H9 (cell line): ENCODE data around the gene CEP128. TPM values are rescaled to one million over a fixed set of nuclear protein-coding genes. Genes with fewer than 3 reads are reported as not detected.

Experiments used
- DNase-seq: peaks from one replicate; pipeline ENCODE4 v3.0.0-alpha.2; 2017
- H2AFZ ChIP-seq: one replicate; pipeline ENCODE4 v1.6.1; 2013; ENCODE audit warnings: mild to moderate bottlenecking, low read length, control low read depth, moderate library complexity
- H2AK5ac ChIP-seq: 2 replicates; pipeline ENCODE4 v1.6.1; 2013; ENCODE audit warnings: low read length, control low read depth, mixed read lengths; ENCODE audit not compliant: insufficient read length
- H2BK120ac ChIP-seq: one replicate; pipeline ENCODE4 v1.6.1; 2013; ENCODE audit warnings: low read depth, mild to moderate bottlenecking, low read length, control low read depth, inconsistent platforms; ENCODE audit not compliant: poor library complexity, severe bottlenecking
- H2BK12ac ChIP-seq: 2 replicates; pipeline ENCODE4 v1.6.1; 2013; ENCODE audit warnings: low read length, control low read depth, mixed read lengths, low read depth; ENCODE audit not compliant: insufficient read length
- H2BK15ac ChIP-seq: 2 replicates; pipeline ENCODE4 v1.6.1; 2013; ENCODE audit warnings: low read depth, low read length, control low read depth
- H2BK20ac ChIP-seq: one replicate; pipeline ENCODE4 v1.6.1; 2013; ENCODE audit warnings: low read depth, mild to moderate bottlenecking, low read length, control low read depth, inconsistent platforms; ENCODE audit not compliant: poor library complexity, severe bottlenecking
- H2BK5ac ChIP-seq: 2 replicates; pipeline ENCODE4 v1.6.1; 2013; ENCODE audit warnings: low read length, control low read depth, mixed read lengths; ENCODE audit not compliant: insufficient read length
- H3K14ac ChIP-seq: 2 replicates; pipeline ENCODE4 v1.6.1; 2013; ENCODE audit warnings: low read length, control low read depth; ENCODE audit not compliant: insufficient read depth
- H3K18ac ChIP-seq: 2 replicates; pipeline ENCODE4 v1.6.1; 2013; ENCODE audit warnings: low read depth, mild to moderate bottlenecking, mixed read lengths, low read length, control low read depth; ENCODE audit not compliant: insufficient read length
- H3K23ac ChIP-seq: 2 replicates; pipeline ENCODE4 v1.6.1; 2013; ENCODE audit warnings: low read length, control low read depth, mixed read lengths, low read depth; ENCODE audit not compliant: insufficient read length
- H3K23me2 ChIP-seq: 2 replicates; pipeline ENCODE4 v1.6.1; 2013; ENCODE audit warnings: low read depth, mild to moderate bottlenecking, mixed read lengths, low read length, control low read depth; ENCODE audit not compliant: insufficient read length, poor library complexity, severe bottlenecking
- H3K27ac ChIP-seq: 2 replicates; pipeline ENCODE4 v1.5.1; 2013; ENCODE audit warnings: low read length, control low read depth, mixed read lengths, low read depth; ENCODE audit not compliant: insufficient read length
- H3K27me3 ChIP-seq: 2 replicates; pipeline ENCODE4 v1.6.1; 2013; ENCODE audit warnings: low read length, control low read depth, inconsistent platforms; ENCODE audit not compliant: insufficient read depth
- H3K4ac ChIP-seq: 2 replicates; pipeline ENCODE4 v1.6.1; 2013; ENCODE audit warnings: low read depth, mild to moderate bottlenecking, control low read depth, inconsistent platforms, low read length, moderate library complexity
- H3K4me1 ChIP-seq: 2 replicates; pipeline ENCODE4 v1.6.1; 2013; ENCODE audit warnings: low read length, control low read depth, inconsistent platforms; ENCODE audit not compliant: insufficient read depth
- H3K4me2 ChIP-seq: 2 replicates; pipeline ENCODE4 v1.6.1; 2013; ENCODE audit warnings: low read length, control low read depth, mixed read lengths; ENCODE audit not compliant: insufficient read length, insufficient read depth
- H3K56ac ChIP-seq: 2 replicates; pipeline ENCODE4 v1.6.1; 2013; ENCODE audit warnings: low read depth, mild to moderate bottlenecking, mixed read lengths, low read length, control low read depth; ENCODE audit not compliant: insufficient read length
- H3K79me1 ChIP-seq: 2 replicates; pipeline ENCODE4 v1.6.1; 2013; ENCODE audit warnings: low read depth, mild to moderate bottlenecking, moderate library complexity, low read length, control low read depth, inconsistent platforms; ENCODE audit not compliant: insufficient read depth, poor library complexity, severe bottlenecking
- H3K79me2 ChIP-seq: 2 replicates; pipeline ENCODE4 v1.6.1; 2013; ENCODE audit warnings: low read length, control low read depth, inconsistent platforms; ENCODE audit not compliant: insufficient read depth
- H3K9ac ChIP-seq: 2 replicates; pipeline ENCODE4 v1.6.1; 2013; ENCODE audit warnings: low read length, control low read depth, mixed read lengths; ENCODE audit not compliant: insufficient read length; ENCODE audit errors: extremely low read depth
- H3K9me3 ChIP-seq: one replicate; pipeline ENCODE4 v1.6.1; 2013; ENCODE audit warnings: low read depth, low read length, inconsistent platforms; ENCODE audit not compliant: control insufficient read depth
- H3T11ph ChIP-seq: one replicate; pipeline ENCODE4 v1.6.1; 2013; ENCODE audit warnings: mild to moderate bottlenecking, low read length, control low read depth, inconsistent platforms
- H4K20me1 ChIP-seq: one replicate; pipeline ENCODE4 v1.6.1; 2013; ENCODE audit not compliant: control insufficient read depth, insufficient read length, insufficient read depth
- H4K5ac ChIP-seq: 2 replicates; pipeline ENCODE4 v1.6.1; 2013; ENCODE audit warnings: low read depth, mild to moderate bottlenecking, mixed read lengths, low read length, control low read depth; ENCODE audit not compliant: insufficient read length
- H4K8ac ChIP-seq: replicated peaks from 2 replicates; pipeline ENCODE4 v1.6.1; 2013; ENCODE audit warnings: low read length, control low read depth, mixed read lengths, low read depth; ENCODE audit not compliant: insufficient read length
- H4K91ac ChIP-seq: 2 replicates; pipeline ENCODE4 v1.6.1; 2013; ENCODE audit warnings: low read depth, mild to moderate bottlenecking, moderate library complexity, mixed read lengths, low read length, control low read depth; ENCODE audit not compliant: insufficient read length
- H3K27ac Mint-ChIP-seq, 3 experiments: 2 replicates in 2 of 3; 3 replicates in 1 of 3; pipeline ENCODE4 v1.8.0; 2020 to 2021; ENCODE audit warnings: mixed read lengths in 3 of 3, mild to moderate bottlenecking in 1 of 3, moderate library complexity in 1 of 3
- H3K27me3 Mint-ChIP-seq: 2 replicates; pipeline ENCODE4 v1.8.0; 2021; ENCODE audit warnings: low read depth, mild to moderate bottlenecking, moderate library complexity, mixed read lengths
- H3K36me3 Mint-ChIP-seq, 3 experiments: 2 replicates in 2 of 3; 3 replicates in 1 of 3; pipeline ENCODE4 v1.8.0; 2020 to 2021; ENCODE audit warnings: low read depth in 3 of 3, mixed read lengths in 3 of 3; ENCODE audit not compliant: insufficient read depth in 1 of 3
- H3K4me1 Mint-ChIP-seq, 2 experiments: 2 replicates each; pipeline ENCODE4 v1.8.0; 2020; ENCODE audit warnings: mixed read lengths in 2 of 2
- H3K4me3 Mint-ChIP-seq, 2 experiments: 2 replicates in 1 of 2; 3 replicates in 1 of 2; pipeline ENCODE4 v1.8.0; 2020 to 2021; ENCODE audit warnings: mild to moderate bottlenecking in 2 of 2, mixed read lengths in 2 of 2, moderate library complexity in 1 of 2
- H3K9me3 Mint-ChIP-seq, 2 experiments: 2 replicates in 1 of 2; 3 replicates in 1 of 2; pipeline ENCODE4 v1.8.0; 2020; ENCODE audit warnings: mild to moderate bottlenecking in 2 of 2, mixed read lengths in 2 of 2, moderate library complexity in 1 of 2
- WGBS: extraction: QIAGEN DNeasy Blood & Tissue Kit; methylation state at CpG from one replicate; pipeline ENCODE4 v1.1.7; 2013; ENCODE audit warnings: missing lambda C conversion rate, low lambda C conversion rate, mixed read lengths; ENCODE audit not compliant: insufficient read length; ENCODE audit errors: extremely low coverage; 5-methylcytosine and 5-hydroxymethylcytosine counted together
- total RNA-seq: library from RNA; stranded (reverse); gene quantifications from 2 replicates; pipeline ENCODE4 v1.2.1, GENCODE V29; 2021
- TF ChIP-seq, protein P1 (sequence below): fragments of 200-600 bp; sonication (generic); conservative IDR thresholded peaks from 3 replicates; pipeline ENCODE4 v1.8.0; 2021; ENCODE audit warnings: antibody characterized with exemption, mild to moderate bottlenecking

The CEP128 gene
- total RNA-seq, 1 experiment from 2014 or later: 16.3 TPM

DNA sequence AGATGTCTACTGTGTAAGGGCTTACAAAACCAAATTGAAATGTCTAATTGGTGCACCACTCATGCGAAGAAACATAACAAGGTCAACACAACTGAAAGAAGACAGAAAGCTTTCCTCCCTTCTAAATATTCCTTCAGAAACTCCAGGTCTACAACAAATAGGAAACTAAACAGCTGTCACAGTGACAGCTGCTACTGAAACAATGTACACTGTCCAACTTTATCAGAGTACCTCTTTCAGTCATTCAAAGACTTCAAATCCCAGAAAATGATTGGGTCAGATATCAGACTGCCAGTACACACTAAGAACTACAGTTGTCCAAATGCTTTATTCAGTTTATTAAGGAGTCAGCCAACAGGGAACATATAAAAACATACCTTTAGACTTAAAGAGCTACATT lies 35.2 kb downstream of the CEP128 start:
- no peaks in the 10 kb centered on the region for H3K36me3 Mint-ChIP-seq
- no peak overlapping the region for H3K27ac Mint-ChIP-seq
- no peak overlapping the region for H4K91ac ChIP-seq
- H2BK15ac ChIP-seq: no peak overlapping the region
- no peaks in the 10 kb centered on the region for H3K9me3 Mint-ChIP-seq
- H3K9me3 ChIP-seq: no peaks in the 10 kb centered on the region
- no peak overlapping the region for H2BK120ac ChIP-seq
- no peak overlapping the region for H3T11ph ChIP-seq
- TF ChIP-seq, protein P1, sequence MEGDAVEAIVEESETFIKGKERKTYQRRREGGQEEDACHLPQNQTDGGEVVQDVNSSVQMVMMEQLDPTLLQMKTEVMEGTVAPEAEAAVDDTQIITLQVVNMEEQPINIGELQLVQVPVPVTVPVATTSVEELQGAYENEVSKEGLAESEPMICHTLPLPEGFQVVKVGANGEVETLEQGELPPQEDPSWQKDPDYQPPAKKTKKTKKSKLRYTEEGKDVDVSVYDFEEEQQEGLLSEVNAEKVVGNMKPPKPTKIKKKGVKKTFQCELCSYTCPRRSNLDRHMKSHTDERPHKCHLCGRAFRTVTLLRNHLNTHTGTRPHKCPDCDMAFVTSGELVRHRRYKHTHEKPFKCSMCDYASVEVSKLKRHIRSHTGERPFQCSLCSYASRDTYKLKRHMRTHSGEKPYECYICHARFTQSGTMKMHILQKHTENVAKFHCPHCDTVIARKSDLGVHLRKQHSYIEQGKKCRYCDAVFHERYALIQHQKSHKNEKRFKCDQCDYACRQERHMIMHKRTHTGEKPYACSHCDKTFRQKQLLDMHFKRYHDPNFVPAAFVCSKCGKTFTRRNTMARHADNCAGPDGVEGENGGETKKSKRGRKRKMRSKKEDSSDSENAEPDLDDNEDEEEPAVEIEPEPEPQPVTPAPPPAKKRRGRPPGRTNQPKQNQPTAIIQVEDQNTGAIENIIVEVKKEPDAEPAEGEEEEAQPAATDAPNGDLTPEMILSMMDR: no peak
- H2BK5ac ChIP-seq: no peak overlapping the region
- no peak overlapping the region for H2AFZ ChIP-seq
- H3K4me3 Mint-ChIP-seq: no peak overlapping the region
- no peaks in the 10 kb centered on the region for H3K79me1 ChIP-seq
- no peak overlapping the region for H3K56ac ChIP-seq
- no peak overlapping the region for H2BK12ac ChIP-seq
- no peak overlapping the region for H3K9ac ChIP-seq
- H3K4me2 ChIP-seq: no peak overlapping the region
- H3K23me2 ChIP-seq: no peaks in the 10 kb centered on the region
- no peaks in the 10 kb centered on the region for H3K4me1 ChIP-seq
- H2BK20ac ChIP-seq: no peak overlapping the region
- no peak overlapping the region for H4K8ac ChIP-seq
- H3K14ac ChIP-seq: no peak overlapping the region
- no peak overlapping the region for H3K27ac ChIP-seq
- no CpG with 5 or more reads among the region's 1 CpG for WGBS
- H3K27me3 ChIP-seq: no peaks in the 10 kb centered on the region
- H4K20me1 ChIP-seq: no peaks in the 10 kb centered on the region
- H2AK5ac ChIP-seq: no peak overlapping the region
- no peak overlapping the region for H3K4ac ChIP-seq
- no peak overlapping the region for H4K5ac ChIP-seq
- peaks cover 11% of the 10 kb centered on the region in 2 experiments; a peak in 3 of 4 replicates for H3K4me1 Mint-ChIP-seq
- no peaks in the 10 kb centered on the region for H3K79me2 ChIP-seq
- H3K18ac ChIP-seq: no peak overlapping the region
- no peaks in the 10 kb centered on the region for H3K27me3 Mint-ChIP-seq
- no peak overlapping the region for H3K23ac ChIP-seq
- DNase-seq: no peak
